Mesothelial cell of epicardium (in vitro differentiated cells): ENCODE data around the gene CACNA1B. TPM values are rescaled to one million over a fixed set of nuclear protein-coding genes. Genes with fewer than 3 reads are reported as not detected.
"Not testable (repeated sequence)": the region's sequence is repeated elsewhere in the genome, so short reads cannot be mapped to it uniquely, and the experiment has no call there.

Experiments used
- DNase-seq, 2 experiments: peaks; one replicate each; pipeline ENCODE4 v3.0.0; 2021; ENCODE audit warnings: low spot score in 2 of 2; ENCODE audit not compliant: unreplicated experiment in 2 of 2
- H3K27ac Mint-ChIP-seq: 2 replicates; pipeline ENCODE4 v1.8.0; 2021; ENCODE audit warnings: mixed read lengths
- H3K27me3 Mint-ChIP-seq: 2 replicates; pipeline ENCODE4 v1.8.0; 2021; ENCODE audit warnings: low read depth, mixed read lengths
- H3K36me3 Mint-ChIP-seq: 2 replicates; pipeline ENCODE4 v1.8.0; 2021; ENCODE audit warnings: mixed read lengths
- H3K4me1 Mint-ChIP-seq: 2 replicates; pipeline ENCODE4 v1.8.0; 2021; ENCODE audit warnings: mixed read lengths
- H3K4me3 Mint-ChIP-seq: 2 replicates; pipeline ENCODE4 v1.8.0; 2021; ENCODE audit warnings: mild to moderate bottlenecking, moderate library complexity, mixed read lengths
- H3K9me3 Mint-ChIP-seq: 2 replicates; pipeline ENCODE4 v1.8.0; 2021; ENCODE audit warnings: mixed read lengths
- CTCF ChIP-seq: fragments of 200-600 bp; sonication (generic); IDR thresholded peaks from one replicate; pipeline ENCODE4 v1.5.0; 2021; ENCODE audit warnings: antibody characterized with exemption; ENCODE audit not compliant: unreplicated experiment
- total RNA-seq: library from RNA; stranded (reverse); gene quantifications from 3 replicates; pipeline ENCODE4 v1.2.1, GENCODE V29; 2021

The CACNA1B gene
- total RNA-seq, 1 donor from 2014 or later, result 0.87 TPM

GRCh38 chr9:138103111-138103848 lies 225.7 kb downstream of the CACNA1B start:
- Mint-ChIP-seq H3K9me3 (peaks cover 7% of the 10 kb centered on the region), H3K4me1 (peaks cover 3% of the 10 kb centered on the region), H3K27ac (no peak overlapping the region), H3K27me3 (no peaks in the 10 kb centered on the region), H3K4me3 (no peak overlapping the region), H3K36me3 (no peaks in the 10 kb centered on the region)
- TF ChIP-seq CTCF, result no peak
- DNase-seq, result no peak

- no peak for TF ChIP-seq CTCF
- Mint-ChIP-seq H3K27me3 (no peaks in the 10 kb centered on the region), H3K9me3 (peaks cover 7% of the 10 kb centered on the region), H3K4me3 (no peak overlapping the region), H3K36me3 (no peaks in the 10 kb centered on the region), H3K4me1 (peaks cover 3% of the 10 kb centered on the region), H3K27ac (no peak overlapping the region)
- DNase-seq, result no peak
Measured at GRCh38 chr9:138103849-138104206, 226.2 kb downstream of the CACNA1B start.

GRCh38 chr9:138104251-138105122 lies 226.9 kb downstream of the CACNA1B start:
- Mint-ChIP-seq H3K36me3 (no peaks in the 10 kb centered on the region), H3K4me3 (no peak overlapping the region), H3K27ac (no peak overlapping the region), H3K4me1 (peaks cover 3% of the 10 kb centered on the region), H3K27me3 (no peaks in the 10 kb centered on the region), H3K9me3 (peaks cover 7% of the 10 kb centered on the region)
- TF ChIP-seq CTCF, result no peak
- no peak for DNase-seq

- Mint-ChIP-seq H3K4me3 (no peak overlapping the region), H3K36me3 (no peaks in the 10 kb centered on the region), H3K27me3 (no peaks in the 10 kb centered on the region), H3K4me1 (peaks cover 3% of the 10 kb centered on the region), H3K9me3 (peaks cover 7% of the 10 kb centered on the region), H3K27ac (no peak overlapping the region)
- TF ChIP-seq CTCF, result no peak
- DNase-seq, result no peak
Measured at GRCh38 chr9:138105123-138105415, 227.5 kb downstream of the CACNA1B start.

GRCh38 chr9:138105561-138106505 lies 228.3 kb downstream of the CACNA1B start:
- H3K27ac Mint-ChIP-seq, result no peak overlapping the region
- peaks cover 3% of the 10 kb centered on the region for H3K4me1 Mint-ChIP-seq
- DNase-seq, result no peak
- TF ChIP-seq CTCF, result no peak
- peaks cover 11% of the 10 kb centered on the region for H3K9me3 Mint-ChIP-seq
- H3K36me3 Mint-ChIP-seq, result no peaks in the 10 kb centered on the region
- no peaks in the 10 kb centered on the region for H3K27me3 Mint-ChIP-seq
- no peak overlapping the region for H3K4me3 Mint-ChIP-seq

- not testable (repeated sequence) for H3K36me3 Mint-ChIP-seq, H3K4me1 Mint-ChIP-seq, H3K27me3 Mint-ChIP-seq, H3K27ac Mint-ChIP-seq, DNase-seq, H3K4me3 Mint-ChIP-seq
- H3K9me3 Mint-ChIP-seq, result peaks cover 13% of the 10 kb centered on the region
Measured at GRCh38 chr9:138107039-138107438, 229.5 kb downstream of the CACNA1B start.
